ENCODE results near the gene NPAS3. TPM values are rescaled to one million over a fixed set of nuclear protein-coding genes. Genes with fewer than 3 reads are reported as not detected.

The NPAS3 gene
- total RNA-seq, 1 experiment from 2014 or later, result not detected

- Histone ChIP-seq H3K36me3 (ENCODE audit: control insufficient read depth in 1 of 2, insufficient read depth in 2 of 2, low read length in 2 of 2) (no peaks in the 10 kb centered on the region), H2AFZ (ENCODE audit: low read depth, low read length, poor library complexity, severe bottlenecking) (no peak overlapping the region), H3K4me2 (ENCODE audit: low read length) (no peak overlapping the region), H3K9ac (ENCODE audit: low read length) (no peak overlapping the region), H3K27me3 (ENCODE audit: insufficient read depth, low read length) (peaks cover 10% of the 10 kb centered on the region; the same call in 1 of the 2 replicates), H4K20me1 (ENCODE audit: insufficient read depth) (no peaks in the 10 kb centered on the region), H3K79me2 (ENCODE audit: insufficient read depth, low read length) (no peaks in the 10 kb centered on the region), H3K4me3 (replicated peaks in 1 of 2; ENCODE audit: low read depth in 1 of 2, low read length in 2 of 2) (no peak overlapping the region), H3K9me2 (ENCODE audit: insufficient read depth) (no peaks in the 10 kb centered on the region), H3K9me3 (ENCODE audit: control insufficient read depth in 1 of 2, insufficient read depth in 1 of 2, low read depth in 1 of 2, low read length in 2 of 2) (no peaks in the 10 kb centered on the region), H3K4me1 (ENCODE audit: control insufficient read depth in 1 of 2, insufficient read depth in 2 of 2, low read length in 2 of 2) (no peaks in the 10 kb centered on the region), H3K27ac (ENCODE audit: low read depth, low read length) (no peak overlapping the region)
- CTCF ChIA-PET, result no interaction called here
- BruUV-seq (replicated peaks), result no TSS peak
- TF ChIP-seq ZBTB33 (IDR thresholded peaks at IDR 0.05; ENCODE audit: extremely low read depth, insufficient replicate concordance, low read length) (no peak), SRF (IDR thresholded peaks at IDR 0.05; ENCODE audit: low read depth) (no peak), MAX (IDR thresholded peaks at IDR 0.05) (no peak), CBX3 (IDR thresholded peaks at IDR 0.05; ENCODE audit: low read depth) (no peak), YY1 (IDR thresholded peaks at IDR 0.05; ENCODE audit: extremely low read depth, insufficient replicate concordance, low read depth, low read length) (no peak), FOSL1 (IDR thresholded peaks at IDR 0.05; ENCODE audit: low read depth) (no peak), POLR2AphosphoS5 (IDR thresholded peaks at IDR 0.05; ENCODE audit: low read depth, low read length) (no peak), CEBPB (IDR thresholded peaks at IDR 0.05; ENCODE audit: low read depth) (no peak), SIN3A (IDR thresholded peaks at IDR 0.05; ENCODE audit: low read depth) (no peak), ELF1 (IDR thresholded peaks at IDR 0.05; ENCODE audit: borderline replicate concordance, low read depth) (no peak), JUND (IDR thresholded peaks at IDR 0.05) (no peak), RAD21 (IDR thresholded peaks at IDR 0.05; ENCODE audit: low read depth) (no peak), TCF7L2 (IDR thresholded peaks at IDR 0.05; ENCODE audit: borderline replicate concordance, extremely low read depth, insufficient read depth, insufficient read length) (no peak), ATF3 (IDR thresholded peaks at IDR 0.05) (no peak)
- TF ChIP-seq, protein P1, sequence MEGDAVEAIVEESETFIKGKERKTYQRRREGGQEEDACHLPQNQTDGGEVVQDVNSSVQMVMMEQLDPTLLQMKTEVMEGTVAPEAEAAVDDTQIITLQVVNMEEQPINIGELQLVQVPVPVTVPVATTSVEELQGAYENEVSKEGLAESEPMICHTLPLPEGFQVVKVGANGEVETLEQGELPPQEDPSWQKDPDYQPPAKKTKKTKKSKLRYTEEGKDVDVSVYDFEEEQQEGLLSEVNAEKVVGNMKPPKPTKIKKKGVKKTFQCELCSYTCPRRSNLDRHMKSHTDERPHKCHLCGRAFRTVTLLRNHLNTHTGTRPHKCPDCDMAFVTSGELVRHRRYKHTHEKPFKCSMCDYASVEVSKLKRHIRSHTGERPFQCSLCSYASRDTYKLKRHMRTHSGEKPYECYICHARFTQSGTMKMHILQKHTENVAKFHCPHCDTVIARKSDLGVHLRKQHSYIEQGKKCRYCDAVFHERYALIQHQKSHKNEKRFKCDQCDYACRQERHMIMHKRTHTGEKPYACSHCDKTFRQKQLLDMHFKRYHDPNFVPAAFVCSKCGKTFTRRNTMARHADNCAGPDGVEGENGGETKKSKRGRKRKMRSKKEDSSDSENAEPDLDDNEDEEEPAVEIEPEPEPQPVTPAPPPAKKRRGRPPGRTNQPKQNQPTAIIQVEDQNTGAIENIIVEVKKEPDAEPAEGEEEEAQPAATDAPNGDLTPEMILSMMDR (IDR thresholded peaks at IDR 0.05 in 2 of 3, conservative IDR thresholded peaks at IDR 0.05 in 1 of 3; ENCODE audit: borderline replicate concordance in 1 of 3, insufficient read depth in 1 of 3, low read depth in 2 of 3, low read length in 2 of 3), result no peak
- no peak for ATAC-seq
- intact Hi-C loops (cut with micrococcal nuclease), result no loop called here
- POLR2A ChIA-PET, result no interaction called here
- RAD21 ChIA-PET (ENCODE audit: low non-redundant PET in 1 of 2, low total read pairs in 2 of 2, uncharacterized antibody in 2 of 2, unreplicated experiment in 2 of 2), result no interaction called here
- DNase-seq (ENCODE audit: low read depth, low spot score), result no peak
Measured at GRCh38 chr14:33631441-33631840, 692.8 kb downstream of the NPAS3 start.
